ENCODE measurements around the gene MANEA. TPM values are rescaled to one million over a fixed set of nuclear protein-coding genes. Genes with fewer than 3 reads are reported as not detected.

MANEA gene
- polyA plus RNA-seq, 1 experiment: 3.8 TPM

GRCh38 chr6:95589067-95589466, 11.7 kb downstream of the MANEA start:
- CTCF ChIA-PET: no interaction called here
- DNase-seq (ENCODE audit: low read depth): no peak
- H3K36me3 ChIP-seq (ENCODE audit: control insufficient read depth, insufficient read depth, low read length): no peaks in the 10 kb centered on the region
- no peaks in the 10 kb centered on the region for H3K27me3 ChIP-seq (ENCODE audit: control insufficient read depth, insufficient read depth, low read length)
- TF ChIP-seq, protein P1, sequence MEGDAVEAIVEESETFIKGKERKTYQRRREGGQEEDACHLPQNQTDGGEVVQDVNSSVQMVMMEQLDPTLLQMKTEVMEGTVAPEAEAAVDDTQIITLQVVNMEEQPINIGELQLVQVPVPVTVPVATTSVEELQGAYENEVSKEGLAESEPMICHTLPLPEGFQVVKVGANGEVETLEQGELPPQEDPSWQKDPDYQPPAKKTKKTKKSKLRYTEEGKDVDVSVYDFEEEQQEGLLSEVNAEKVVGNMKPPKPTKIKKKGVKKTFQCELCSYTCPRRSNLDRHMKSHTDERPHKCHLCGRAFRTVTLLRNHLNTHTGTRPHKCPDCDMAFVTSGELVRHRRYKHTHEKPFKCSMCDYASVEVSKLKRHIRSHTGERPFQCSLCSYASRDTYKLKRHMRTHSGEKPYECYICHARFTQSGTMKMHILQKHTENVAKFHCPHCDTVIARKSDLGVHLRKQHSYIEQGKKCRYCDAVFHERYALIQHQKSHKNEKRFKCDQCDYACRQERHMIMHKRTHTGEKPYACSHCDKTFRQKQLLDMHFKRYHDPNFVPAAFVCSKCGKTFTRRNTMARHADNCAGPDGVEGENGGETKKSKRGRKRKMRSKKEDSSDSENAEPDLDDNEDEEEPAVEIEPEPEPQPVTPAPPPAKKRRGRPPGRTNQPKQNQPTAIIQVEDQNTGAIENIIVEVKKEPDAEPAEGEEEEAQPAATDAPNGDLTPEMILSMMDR (IDR thresholded peaks at IDR 0.05; ENCODE audit: insufficient read depth, low read depth, low read length): no peak
- no peak overlapping the region for H3K4me3 ChIP-seq (ENCODE audit: low read depth, low read length)
- POLR2A ChIA-PET: no interaction called here

DNA sequence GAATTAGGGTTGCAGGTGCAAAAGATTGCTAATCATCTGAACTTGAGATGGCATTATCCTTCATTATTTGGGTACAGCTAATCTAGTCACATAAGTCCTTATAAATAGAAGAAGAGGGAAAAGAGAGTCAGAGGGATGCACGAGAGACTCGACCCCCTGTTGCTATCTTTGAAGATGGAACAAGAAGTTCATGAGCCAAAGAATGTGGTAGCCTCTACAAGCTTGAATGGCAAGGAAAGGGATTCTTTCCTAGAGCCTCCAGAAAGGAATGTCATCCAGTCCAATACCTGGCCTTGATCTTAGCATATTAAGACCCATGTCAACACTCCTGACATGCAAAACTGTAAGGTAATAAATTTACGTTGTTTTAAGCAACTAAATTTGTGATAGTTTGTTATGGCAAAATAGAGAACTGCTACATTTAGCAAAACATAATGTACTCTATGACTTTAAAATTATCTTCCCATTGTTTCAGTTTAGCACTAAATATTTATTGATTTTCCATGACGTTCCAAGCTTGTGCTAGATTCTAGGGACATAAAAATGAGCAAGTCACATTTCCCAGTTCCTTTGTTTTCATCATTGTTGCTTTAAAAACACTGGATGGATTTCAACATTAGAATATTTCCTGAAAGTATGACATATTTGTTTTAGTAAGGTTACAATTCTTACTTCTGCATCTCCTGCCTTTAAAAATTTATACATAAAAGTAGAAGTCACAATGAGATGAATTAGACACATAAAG, 12.7 kb downstream of the MANEA start:
- TF ChIP-seq, protein P1 (IDR thresholded peaks at IDR 0.05; ENCODE audit: insufficient read depth, low read depth, low read length): no peak
- Histone ChIP-seq H3K36me3 (ENCODE audit: control insufficient read depth, insufficient read depth, low read length) (no peaks in the 10 kb centered on the region), H3K27me3 (ENCODE audit: control insufficient read depth, insufficient read depth, low read length) (no peaks in the 10 kb centered on the region), H3K4me3 (ENCODE audit: low read depth, low read length) (no peak overlapping the region)
- CTCF ChIA-PET: no interaction called here
- no peak for DNase-seq (ENCODE audit: low read depth)
- POLR2A ChIA-PET: no interaction called here

DNA sequence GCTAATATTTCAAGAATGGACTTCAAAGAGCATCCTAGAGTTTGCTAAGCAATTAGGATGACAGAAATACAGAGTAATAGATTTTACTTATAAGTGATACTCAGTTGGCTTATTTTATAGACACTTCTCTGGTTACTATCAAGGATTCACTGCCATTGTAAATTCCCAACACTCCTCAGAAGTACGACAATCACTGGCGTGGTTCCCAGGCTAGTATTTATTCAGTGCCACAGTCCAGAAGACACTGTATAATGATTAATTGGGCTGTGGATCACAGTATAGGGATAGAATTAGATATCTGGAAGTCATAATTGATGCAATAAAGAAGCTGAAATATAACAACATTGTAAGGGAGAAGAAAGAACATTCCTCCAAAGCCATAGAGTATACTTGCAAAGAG, 15.7 kb downstream of the MANEA start:
- Histone ChIP-seq H3K4me3 (ENCODE audit: low read depth, low read length) (no peak overlapping the region), H3K36me3 (ENCODE audit: control insufficient read depth, insufficient read depth, low read length) (no peaks in the 10 kb centered on the region), H3K27me3 (ENCODE audit: control insufficient read depth, insufficient read depth, low read length) (no peaks in the 10 kb centered on the region)
- CTCF ChIA-PET: interaction anchor here (1.0 kb wide), 1 partner anchor 12 kb away, joined by 3 read pairs; no protein-coding TSS in a partner anchor
- TF ChIP-seq, protein P1 (IDR thresholded peaks at IDR 0.05; ENCODE audit: insufficient read depth, low read depth, low read length): no peak
- no peak for DNase-seq (ENCODE audit: low read depth)
- POLR2A ChIA-PET: no interaction called here

GRCh38 chr6:95596021-95596420, 18.7 kb downstream of the MANEA start:
- TF ChIP-seq, protein P1 (IDR thresholded peaks at IDR 0.05; ENCODE audit: insufficient read depth, low read depth, low read length): no peak
- ChIA-PET POLR2A (no interaction called here), CTCF (no interaction called here)
- H3K27me3 ChIP-seq (ENCODE audit: control insufficient read depth, insufficient read depth, low read length): no peaks in the 10 kb centered on the region
- H3K4me3 ChIP-seq (ENCODE audit: low read depth, low read length): no peak overlapping the region
- DNase-seq (ENCODE audit: low read depth): no peak
- H3K36me3 ChIP-seq (ENCODE audit: control insufficient read depth, insufficient read depth, low read length): no peaks in the 10 kb centered on the region; the same call in 1 of the 2 replicates

DNA sequence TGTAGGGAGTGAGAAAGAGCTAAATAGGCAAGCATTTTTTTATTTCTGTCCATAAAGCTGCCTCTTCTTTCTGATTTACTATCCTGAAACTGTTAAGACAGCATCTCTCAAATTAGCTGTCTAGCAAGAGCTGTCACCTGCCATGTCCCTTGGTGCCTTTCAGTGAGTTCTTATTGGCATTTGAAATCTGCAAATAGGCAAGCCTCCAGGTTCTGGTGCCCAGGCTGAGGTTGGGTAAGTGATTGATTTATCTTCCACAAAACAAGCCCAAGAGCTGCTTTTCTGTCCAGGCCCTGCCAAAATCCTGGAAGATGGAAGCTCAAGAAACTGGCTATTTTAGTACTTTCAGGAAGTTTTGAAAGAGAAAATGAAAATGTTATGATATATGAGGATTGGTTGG, 22.4 kb downstream of the MANEA start:
- no peaks in the 10 kb centered on the region for H3K27me3 ChIP-seq (ENCODE audit: control insufficient read depth, insufficient read depth, low read length)
- TF ChIP-seq, protein P1 (IDR thresholded peaks at IDR 0.05; ENCODE audit: insufficient read depth, low read depth, low read length): no peak
- no peaks in the 10 kb centered on the region; the same call in 1 of the 2 replicates for H3K36me3 ChIP-seq (ENCODE audit: control insufficient read depth, insufficient read depth, low read length)
- ChIA-PET CTCF (interaction anchor here (1.0 kb wide), 1 partner anchor 12 kb away, joined by 4 read pairs; no protein-coding TSS in a partner anchor), POLR2A (no interaction called here)
- DNase-seq (ENCODE audit: low read depth): no peak
- H3K4me3 ChIP-seq (ENCODE audit: low read depth, low read length): no peak overlapping the region
